ENCODE measurements around the gene CCDC120. TPM values are rescaled to one million over a fixed set of nuclear protein-coding genes. Genes with fewer than 3 reads are reported as not detected.

CCDC120 gene
- total RNA-seq, 2 donors from 2014 or later, result 11.3 to 11.8 TPM

DNA sequence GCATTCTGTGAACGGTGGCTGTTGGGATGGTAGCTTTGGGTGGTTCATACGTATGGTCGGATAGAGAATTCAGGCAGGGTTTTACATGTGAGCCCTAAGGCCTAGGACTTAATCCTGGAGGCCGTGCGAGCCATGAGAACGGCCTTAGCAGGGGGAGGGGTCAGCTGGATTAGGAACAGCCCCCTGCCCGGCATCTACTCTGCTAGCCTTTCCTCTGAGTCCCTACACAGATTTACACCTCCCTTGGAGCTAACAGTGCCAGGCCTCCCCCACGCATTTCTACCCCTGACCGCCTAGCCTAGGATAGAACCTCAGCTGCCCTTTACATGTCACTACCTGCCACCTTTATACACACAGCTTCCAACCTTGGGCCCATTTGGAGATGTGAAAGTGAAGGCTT is 7.9 kb downstream of the CCDC120 start:
- no peak overlapping the region for H3K4me3 ChIP-seq
- H3K27ac ChIP-seq, result no peak overlapping the region
- H3K9ac ChIP-seq (ENCODE audit: low read depth in 2 of 2, low read length in 2 of 2), result no peak overlapping the region
- H3K27me3 ChIP-seq, result no peaks in the 10 kb centered on the region
- intact Hi-C loops (cut with DNase I), result no loop called here
- H3K9me3 ChIP-seq, result no peaks in the 10 kb centered on the region
- no peak for DNase-seq
- no peaks in the 10 kb centered on the region for H3K4me1 ChIP-seq
- no peaks in the 10 kb centered on the region for H3K36me3 ChIP-seq
- TF ChIP-seq CTCF (IDR thresholded peaks at IDR 0.05), result no peak

DNA sequence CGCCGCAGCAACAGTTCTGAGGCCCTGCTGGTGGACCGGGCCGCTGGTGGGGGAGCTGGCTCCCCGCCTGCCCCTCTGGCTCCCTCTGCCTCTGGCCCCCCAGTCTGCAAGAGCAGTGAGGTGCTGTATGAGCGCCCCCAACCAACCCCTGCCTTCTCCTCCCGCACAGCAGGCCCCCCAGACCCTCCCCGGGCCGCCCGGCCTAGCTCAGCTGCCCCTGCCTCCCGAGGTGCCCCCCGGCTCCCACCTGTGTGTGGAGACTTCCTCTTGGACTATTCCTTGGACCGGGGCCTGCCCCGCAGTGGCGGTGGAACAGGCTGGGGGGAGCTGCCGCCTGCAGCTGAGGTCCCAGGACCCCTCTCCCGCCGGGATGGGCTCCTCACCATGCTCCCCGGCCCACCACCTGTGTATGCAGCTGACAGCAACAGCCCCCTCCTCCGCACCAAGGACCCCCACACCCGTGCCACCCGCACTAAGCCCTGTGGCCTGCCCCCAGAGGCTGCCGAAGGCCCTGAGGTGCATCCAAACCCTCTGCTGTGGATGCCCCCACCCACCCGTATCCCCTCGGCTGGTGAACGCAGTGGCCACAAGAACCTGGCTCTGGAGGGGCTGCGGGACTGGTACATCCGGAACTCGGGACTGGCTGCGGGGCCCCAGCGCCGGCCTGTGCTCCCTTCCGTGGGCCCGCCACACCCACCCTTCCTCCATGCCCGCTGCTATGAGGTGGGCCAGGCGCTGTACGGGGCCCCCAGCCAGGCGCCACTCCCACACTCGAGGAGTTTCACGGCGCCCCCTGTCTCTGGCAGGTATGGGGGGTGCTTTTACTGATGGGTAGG is 8.7 kb downstream of the CCDC120 start:
- no peaks in the 10 kb centered on the region for H3K4me1 ChIP-seq
- no peak for TF ChIP-seq CTCF (IDR thresholded peaks at IDR 0.05)
- H3K9me3 ChIP-seq, result no peaks in the 10 kb centered on the region
- H3K36me3 ChIP-seq, result no peaks in the 10 kb centered on the region
- no peak overlapping the region for H3K9ac ChIP-seq (ENCODE audit: low read depth in 2 of 2, low read length in 2 of 2)
- intact Hi-C loops (cut with DNase I), result no loop called here
- no peak overlapping the region for H3K27ac ChIP-seq
- H3K4me3 ChIP-seq, result no peak overlapping the region
- H3K27me3 ChIP-seq, result no peaks in the 10 kb centered on the region
- DNase-seq, result no peak

GRCh38 chrX:49069038-49069437 is 10.2 kb downstream of the CCDC120 start:
- Histone ChIP-seq H3K36me3 (no peaks in the 10 kb centered on the region), H3K4me3 (no peak overlapping the region), H3K9me3 (no peaks in the 10 kb centered on the region), H3K27ac (no peak overlapping the region), H3K9ac (ENCODE audit: low read depth in 2 of 2, low read length in 2 of 2) (no peak overlapping the region), H3K27me3 (no peaks in the 10 kb centered on the region), H3K4me1 (no peaks in the 10 kb centered on the region)
- no peak for TF ChIP-seq CTCF (IDR thresholded peaks at IDR 0.05)
- intact Hi-C loops (cut with DNase I), result no loop called here
- no peak for DNase-seq

DNA sequence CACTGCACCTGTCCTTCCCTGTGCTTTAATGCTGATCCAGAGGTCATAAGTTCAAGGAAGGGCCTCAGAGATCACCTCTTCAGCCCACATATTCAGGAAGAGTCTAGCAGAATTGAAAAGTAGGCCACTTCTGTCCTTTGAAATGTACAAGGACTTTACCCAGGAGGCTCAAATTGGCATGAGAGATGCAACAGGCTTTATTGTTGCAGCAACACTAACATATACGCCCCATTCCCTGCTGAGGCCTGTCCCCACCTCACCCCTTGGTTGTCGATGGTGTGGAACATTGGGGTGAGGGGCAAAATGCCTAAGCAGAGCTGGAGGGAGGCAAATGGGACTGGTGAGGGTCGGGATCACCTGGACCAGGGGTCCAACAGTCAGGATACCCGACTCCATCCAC is 12.2 kb downstream of the CCDC120 start:
- intact Hi-C loops (cut with DNase I), result no loop called here
- H3K36me3 ChIP-seq, result no peaks in the 10 kb centered on the region

More for the DNA sequence above, 12.2 kb downstream of the CCDC120 start:
- Histone ChIP-seq H3K27ac (no peak overlapping the region), H3K4me1 (no peaks in the 10 kb centered on the region), H3K27me3 (no peaks in the 10 kb centered on the region), H3K9ac (ENCODE audit: low read depth in 2 of 2, low read length in 2 of 2) (no peak overlapping the region), H3K4me3 (no peak overlapping the region), H3K9me3 (no peaks in the 10 kb centered on the region)
- DNase-seq, result no peak
- TF ChIP-seq CTCF (IDR thresholded peaks at IDR 0.05), result no peak

All from colonic mucosa (tissue), 4 donors.